Aorta (tissue), 5 donors: ENCODE data around the gene BRCA1. TPM values are rescaled to one million over a fixed set of nuclear protein-coding genes. Genes with fewer than 3 reads are reported as not detected.

Experiments
- ATAC-seq: fragments of 200-7000 bp; cut with Tn5 transposase; one replicate; pipeline ENCODE4 v1.9.1; 2022; ENCODE audit warnings: moderate library complexity; ENCODE audit not compliant: low FRiP score
- DNase-seq, 2 donors: peaks; one replicate each; pipeline ENCODE4 v3.0.0-alpha.2; 2020
- H3K27ac ChIP-seq, 2 donors: one replicate each; pipeline ENCODE4 v1.5.1; 2013; ENCODE audit warnings: low read length in 2 of 2, mild to moderate bottlenecking in 2 of 2, moderate library complexity in 2 of 2, control low read depth in 1 of 2, inconsistent platforms in 1 of 2, low read depth in 1 of 2
- H3K27me3 ChIP-seq, 2 donors: one replicate each; pipeline ENCODE4 v1.6.1; 2013; ENCODE audit warnings: control low read depth in 1 of 2, low read length in 1 of 2, mild to moderate bottlenecking in 1 of 2, moderate library complexity in 1 of 2; ENCODE audit not compliant: insufficient read depth in 2 of 2, control insufficient read depth in 1 of 2
- H3K36me3 ChIP-seq, 2 donors: one replicate each; pipeline ENCODE4 v1.6.1; 2013; ENCODE audit warnings: control low read depth in 1 of 2, low read length in 1 of 2, mild to moderate bottlenecking in 1 of 2; ENCODE audit not compliant: insufficient read depth in 2 of 2, control insufficient read depth in 1 of 2
- H3K4me1 ChIP-seq, 2 donors: one replicate each; pipeline ENCODE4 v1.6.1; 2013; ENCODE audit warnings: low read length in 2 of 2, control low read depth in 1 of 2, mild to moderate bottlenecking in 1 of 2, moderate library complexity in 1 of 2; ENCODE audit not compliant: insufficient read depth in 2 of 2, control insufficient read depth in 1 of 2
- H3K4me3 ChIP-seq, 2 donors: one replicate each; pipeline ENCODE4 v1.5.1; 2013; ENCODE audit warnings: low read length in 2 of 2, control low read depth in 1 of 2, mild to moderate bottlenecking in 1 of 2
- H3K9me3 ChIP-seq: one replicate; pipeline ENCODE4 v1.6.1; 2013; ENCODE audit warnings: mild to moderate bottlenecking, low read length; ENCODE audit not compliant: control insufficient read depth
- WGBS, 2 donors: extraction: QIAGEN DNeasy Blood & Tissue Kit; methylation state at CpG; one replicate each; pipeline ENCODE4 v1.1.7; 2013; 5-methylcytosine and 5-hydroxymethylcytosine counted together
- intact Hi-C, 2 donors: fragments of 100-400 bp; cut with DNase I; formaldehyde crosslinking; loops; one replicate each; pipeline versions ENCODE4 v1.14.2 to v1.15.0; 2022
- polyA plus RNA-seq, 2 donors: library from polyadenylated mRNA; stranded (reverse); fragments of 200-250 nt; gene quantifications; one replicate each; pipeline ENCODE4 v1.2.3, GENCODE V29; 2013
- total RNA-seq, 2 donors: library from RNA; stranded (reverse); fragmentation: NEBNext Ultra II Directional; extraction: Animal tissue kit (Norgen Biotek cat#: 25700); gene quantifications; one replicate each; pipeline ENCODE4 v1.2.1, GENCODE V29; 2021
- donor health status: healthy with polysubstance abuse.
- donor health status: Bipolar disorder and iron deficiency.
- donor health status: DM: no; HTN: no; CAD: no.
- donor health status: DM: no; HTN: no; CAD: no.
- donor health status: DM: yes; HTN: yes; CAD: no.

BRCA1 gene
- total and polyA plus RNA-seq, 4 donors = 0.38 to 6.6 (median 3.2) TPM

DNA sequence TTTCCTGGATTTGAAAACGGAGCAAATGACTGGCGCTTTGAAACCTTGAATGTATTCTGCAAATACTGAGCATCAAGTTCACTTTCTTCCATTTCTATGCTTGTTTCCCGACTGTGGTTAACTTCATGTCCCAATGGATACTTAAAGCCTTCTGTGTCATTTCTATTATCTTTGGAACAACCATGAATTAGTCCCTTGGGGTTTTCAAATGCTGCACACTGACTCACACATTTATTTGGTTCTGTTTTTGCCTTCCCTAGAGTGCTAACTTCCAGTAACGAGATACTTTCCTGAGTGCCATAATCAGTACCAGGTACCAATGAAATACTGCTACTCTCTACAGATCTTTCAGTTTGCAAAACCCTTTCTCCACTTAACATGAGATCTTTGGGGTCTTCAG, 32.3 kb downstream of the BRCA1 start:
- H3K9me3 ChIP-seq = no peaks in the 10 kb centered on the region
- no peaks in the 10 kb centered on the region for H3K36me3 ChIP-seq
- DNase-seq = no peak
- H3K27me3 ChIP-seq = no peaks in the 10 kb centered on the region
- H3K4me3 ChIP-seq = peak overlapping the region in 1 of 2 donors; percentile 11
- H3K27ac ChIP-seq = peak overlapping the region in 1 of 2 donors; percentile 36
- H3K4me1 ChIP-seq = peaks cover 2 to 18% of the 10 kb centered on the region in 2 donors
- 3 to 4% methylated on average over 4 of the region's 4 CpGs for WGBS, 2 donors
- ATAC-seq = peak; percentile 19
- intact Hi-C loops = loop anchor here in 1 of 2 donors (5.0 to 10.0 kb wide), 2 partner anchors 66 to 82 kb away; partner anchors contain the start of genes NBR1 and RND2

DNA sequence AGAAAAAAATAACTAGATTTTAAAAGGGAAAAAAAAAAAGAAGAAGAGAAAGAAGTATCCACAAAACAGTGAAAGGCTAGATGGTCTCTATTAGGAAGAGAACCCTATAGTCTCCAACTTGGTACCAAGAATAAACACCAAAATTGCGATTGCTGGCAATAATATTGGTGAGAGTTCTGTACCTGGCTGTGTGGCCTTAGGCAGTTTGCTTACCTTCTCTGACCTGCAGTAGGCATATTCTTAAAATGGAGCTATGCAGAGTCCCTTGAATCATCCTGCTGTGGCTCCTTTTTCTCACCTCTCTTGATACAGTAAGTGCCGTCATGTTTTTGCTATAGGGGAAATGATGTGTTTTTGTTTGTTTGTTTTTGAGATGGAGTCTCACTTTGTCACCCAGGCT, 35.1 kb downstream of the BRCA1 start:
- WGBS, 2 donors = 94 to 99% methylated on average over 2 of the region's 2 CpGs
- Histone ChIP-seq H3K4me1 (peaks cover 4 to 18% of the 10 kb centered on the region in 2 donors), H3K4me3 (no peak overlapping the region), H3K27ac (no peak overlapping the region), H3K9me3 (no peaks in the 10 kb centered on the region), H3K36me3 (no peaks in the 10 kb centered on the region), H3K27me3 (no peaks in the 10 kb centered on the region)
- intact Hi-C loops = loop anchor here in 1 of 2 donors (5.0 to 10.0 kb wide), 2 partner anchors 63 to 85 kb away; partner anchors contain the start of genes NBR1 and RND2
- ATAC-seq = no peak
- DNase-seq = no peak

DNA sequence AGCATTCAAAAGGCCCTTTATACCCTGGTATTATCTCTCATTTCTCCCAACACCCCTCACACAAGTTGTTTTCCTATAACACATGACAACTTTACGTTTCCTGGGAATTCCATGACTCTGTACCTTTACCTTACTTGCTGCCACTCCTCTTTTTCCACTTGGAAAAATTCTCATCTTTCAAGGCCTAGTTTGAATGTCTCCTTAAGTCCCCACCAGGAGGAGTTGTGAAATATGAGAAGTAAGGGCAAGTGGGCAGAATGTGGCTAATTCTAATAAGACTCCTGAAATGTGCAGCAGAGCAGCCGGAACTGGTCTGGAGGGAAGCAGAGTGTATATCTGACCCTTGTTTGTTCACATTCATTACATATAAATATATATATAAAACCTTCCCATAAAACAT, 39.7 kb downstream of the BRCA1 start:
- DNase-seq (no peak), ATAC-seq (no peak)
- WGBS, 2 donors = 79 to 82% methylated on average over 2 of the region's 2 CpGs
- Histone ChIP-seq H3K36me3 (no peaks in the 10 kb centered on the region), H3K9me3 (no peaks in the 10 kb centered on the region), H3K27ac (peak overlapping the region in 1 of 2 donors; percentile 82), H3K4me1 (peaks cover 0 to 2% of the 10 kb centered on the region in 2 donors), H3K27me3 (no peaks in the 10 kb centered on the region), H3K4me3 (no peak overlapping the region)
- intact Hi-C loops = loop anchor here in 1 of 2 donors (5.0 kb wide), 2 partner anchors 58 to 87 kb away; partner anchors contain the start of genes NBR1 and RND2

DNA sequence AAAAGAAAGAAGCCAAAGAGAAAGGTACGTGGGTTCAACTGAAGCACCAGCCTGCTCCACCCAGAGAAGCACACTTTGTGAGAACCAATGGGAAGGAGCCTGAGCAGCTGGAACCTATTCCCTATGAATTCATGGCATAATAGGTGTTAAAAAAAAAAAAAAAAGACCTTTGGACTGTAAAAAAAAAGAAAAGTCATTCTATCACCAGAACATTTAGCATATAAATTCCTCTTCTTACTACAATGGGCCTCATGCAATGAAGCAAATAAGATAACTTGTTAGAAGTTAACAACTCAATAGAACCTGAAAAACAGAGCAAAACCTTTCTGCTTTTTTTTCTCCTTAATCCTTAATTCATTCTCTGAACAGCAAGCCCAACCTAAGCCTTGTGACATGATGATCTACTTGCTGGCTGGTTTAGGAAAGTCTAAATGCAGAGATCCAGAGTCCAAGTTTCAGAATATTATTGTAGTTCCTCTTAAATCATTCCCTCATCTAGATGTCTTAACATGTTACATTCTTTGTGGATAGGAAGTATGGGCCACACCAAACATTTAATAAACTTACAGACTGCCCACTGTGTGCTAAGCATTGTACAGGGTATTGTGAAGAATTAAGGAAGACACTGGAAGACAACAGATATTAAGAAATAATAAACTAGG, 45.4 kb downstream of the BRCA1 start:
- no peaks in the 10 kb centered on the region for H3K9me3 ChIP-seq
- no peak overlapping the region for H3K4me3 ChIP-seq
- ATAC-seq (no peak), DNase-seq (no peak)
- H3K27ac ChIP-seq = no peak overlapping the region
- no peaks in the 10 kb centered on the region for H3K36me3 ChIP-seq
- intact Hi-C loops = no loop called here
- no peaks in the 10 kb centered on the region for H3K4me1 ChIP-seq
- H3K27me3 ChIP-seq = no peaks in the 10 kb centered on the region
- 88% methylated on average over 1 of the region's 1 CpG for WGBS, 2 donors

DNA sequence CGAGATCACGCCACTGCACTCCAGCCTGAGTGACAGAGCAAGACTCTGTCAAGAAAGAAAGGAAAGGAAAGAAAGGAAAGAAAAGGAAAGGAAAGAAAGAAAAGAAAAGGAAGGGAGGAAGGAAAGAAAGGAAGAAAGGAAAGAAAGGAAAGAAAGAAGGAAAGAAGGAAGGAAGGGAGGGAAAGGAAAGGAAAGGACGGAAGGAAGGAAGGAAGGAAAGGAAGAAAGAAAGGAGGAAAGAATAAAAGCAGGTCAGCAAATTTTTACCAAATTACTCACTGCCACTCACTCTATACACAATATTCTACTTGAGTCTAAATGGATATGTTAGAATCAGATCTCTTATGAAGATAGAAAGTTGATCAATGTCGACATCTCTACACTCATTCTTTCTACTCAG, 50.3 kb downstream of the BRCA1 start:
- DNase-seq (no peak), ATAC-seq (no peak)
- Histone ChIP-seq H3K9me3 (no peaks in the 10 kb centered on the region), H3K27me3 (no peaks in the 10 kb centered on the region), H3K4me1 (no peaks in the 10 kb centered on the region), H3K27ac (no peak overlapping the region), H3K4me3 (no peak overlapping the region), H3K36me3 (no peaks in the 10 kb centered on the region)
- WGBS, 2 donors = 94 to 96% methylated on average over 4 of the region's 4 CpGs
- intact Hi-C loops = no loop called here

DNA sequence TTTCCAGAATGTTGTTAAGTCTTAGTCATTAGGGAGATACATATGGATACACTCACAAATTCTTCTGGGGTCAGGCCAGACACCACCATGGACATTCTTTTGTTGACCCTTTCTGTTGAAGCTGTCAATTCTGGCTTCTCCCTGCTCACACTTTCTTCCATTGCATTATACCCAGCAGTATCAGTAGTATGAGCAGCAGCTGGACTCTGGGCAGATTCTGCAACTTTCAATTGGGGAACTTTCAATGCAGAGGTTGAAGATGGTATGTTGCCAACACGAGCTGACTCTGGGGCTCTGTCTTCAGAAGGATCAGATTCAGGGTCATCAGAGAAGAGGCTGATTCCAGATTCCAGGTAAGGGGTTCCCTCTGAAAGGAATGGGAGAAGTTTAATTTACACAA, 54.3 kb downstream of the BRCA1 start:
- no peaks in the 10 kb centered on the region for H3K9me3 ChIP-seq
- H3K27me3 ChIP-seq = no peaks in the 10 kb centered on the region
- DNase-seq = no peak
- H3K4me3 ChIP-seq = no peak overlapping the region
- no peaks in the 10 kb centered on the region for H3K4me1 ChIP-seq
- WGBS, 2 donors = 81 to 90% methylated on average over 1 of the region's 1 CpG
- H3K36me3 ChIP-seq = no peaks in the 10 kb centered on the region
- ATAC-seq = no peak
- no peak overlapping the region for H3K27ac ChIP-seq
- intact Hi-C loops = no loop called here

DNA sequence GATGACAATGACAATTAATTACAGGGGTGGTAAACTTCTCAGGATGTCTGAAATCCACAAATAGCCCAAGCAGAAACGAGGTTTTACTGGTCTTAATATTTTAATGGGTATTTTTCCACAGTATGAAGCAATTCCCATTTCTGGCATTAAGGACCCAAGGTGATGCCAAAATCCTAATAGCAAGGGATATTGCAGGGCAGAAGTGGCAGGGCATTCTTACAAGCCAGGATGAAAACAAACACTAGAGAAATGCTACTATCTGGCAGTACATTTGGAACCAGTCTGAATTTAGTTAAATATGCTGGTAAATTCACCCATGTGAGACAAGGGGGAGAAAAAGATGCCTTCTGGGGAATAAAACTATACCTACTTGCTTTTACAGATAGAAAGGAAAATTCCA, 54.9 kb downstream of the BRCA1 start:
- Histone ChIP-seq H3K27ac (no peak overlapping the region), H3K4me3 (no peak overlapping the region), H3K36me3 (no peaks in the 10 kb centered on the region), H3K4me1 (no peaks in the 10 kb centered on the region), H3K9me3 (no peaks in the 10 kb centered on the region), H3K27me3 (no peaks in the 10 kb centered on the region)
- intact Hi-C loops = no loop called here
- DNase-seq (no peak), ATAC-seq (no peak)
- WGBS, 2 donors = 41 to 60% methylated on average over 1 of the region's 1 CpG

DNA sequence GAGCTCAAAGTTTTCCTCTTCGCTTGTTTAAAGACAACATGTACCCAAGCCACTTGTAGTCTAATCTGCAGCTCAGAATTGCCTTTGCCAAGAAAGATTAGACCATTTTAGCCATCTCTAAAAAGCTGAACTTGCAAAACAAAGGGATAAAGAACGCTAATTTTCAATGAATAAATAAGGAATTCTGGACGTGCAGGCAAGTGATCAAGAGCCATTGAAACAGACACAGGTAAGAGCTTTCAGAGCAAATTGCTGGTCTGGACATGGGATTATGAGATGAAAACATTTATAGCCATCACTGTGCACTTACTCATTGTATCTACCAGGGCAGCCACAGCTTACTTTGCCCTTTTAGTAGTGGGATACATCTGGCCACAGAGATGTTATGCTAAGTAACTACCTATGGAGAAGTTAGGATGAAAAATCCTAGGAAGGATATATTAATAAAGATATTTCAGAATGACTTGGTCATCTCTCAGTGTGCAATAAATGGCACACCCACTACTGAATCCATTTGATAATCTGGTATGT, 55.7 kb downstream of the BRCA1 start:
- no peak for ATAC-seq
- Histone ChIP-seq H3K27me3 (no peaks in the 10 kb centered on the region), H3K9me3 (no peaks in the 10 kb centered on the region), H3K27ac (no peak overlapping the region), H3K36me3 (no peaks in the 10 kb centered on the region), H3K4me1 (no peaks in the 10 kb centered on the region), H3K4me3 (no peak overlapping the region)
- intact Hi-C loops = no loop called here
- no peak for DNase-seq
- 82 to 86% methylated on average over 3 of the region's 3 CpGs for WGBS, 2 donors
